ENCODE data around the gene ACACA. TPM values are rescaled to one million over a fixed set of nuclear protein-coding genes. Genes with fewer than 3 reads are reported as not detected.

The ACACA gene
- total RNA-seq, 1 donor from 2014 or later, result 14.3 TPM

GRCh38 chr17:37259030-37259735 is 147.5 kb downstream of the ACACA start:
- no peak for ATAC-seq
- DNase-seq, result no peak
- intact Hi-C loops (cut with micrococcal nuclease), result no loop called here

GRCh38 chr17:37256627-37257026 is 150.0 kb downstream of the ACACA start:
- intact Hi-C loops (cut with micrococcal nuclease), result no loop called here
- DNase-seq (no peak), ATAC-seq (no peak)

DNA sequence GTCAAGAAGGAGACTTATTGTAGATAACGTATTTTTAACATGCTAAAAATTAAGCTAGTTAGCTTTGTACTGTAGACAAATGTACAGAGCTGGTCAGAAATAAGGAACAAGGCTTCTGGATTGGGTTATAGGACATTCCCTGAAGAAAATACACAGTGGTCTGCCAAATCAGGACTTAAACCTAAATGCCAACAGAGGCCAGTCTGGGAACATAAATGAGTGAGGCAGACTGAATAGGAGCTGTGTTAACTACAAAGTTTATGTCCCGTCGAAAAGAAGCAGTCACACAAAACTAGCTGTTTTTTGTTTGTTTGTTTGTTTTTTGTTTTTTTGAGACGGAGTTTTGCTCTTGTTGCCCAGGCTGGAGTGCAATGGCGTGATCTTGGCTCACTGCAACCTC is 151.2 kb downstream of the ACACA start:
- ATAC-seq, result no peak
- intact Hi-C loops (cut with micrococcal nuclease), result no loop called here

GRCh38 chr17:37247825-37248224 is 158.8 kb downstream of the ACACA start:
- intact Hi-C loops (cut with micrococcal nuclease), result no loop called here
- DNase-seq, result no peak
- ATAC-seq, result no peak

More for the DNA sequence above, 151.2 kb downstream of the ACACA start:
- DNase-seq, result no peak

GRCh38 chr17:37246085-37246484 is 160.6 kb downstream of the ACACA start:
- ATAC-seq (no peak), DNase-seq (no peak)
- intact Hi-C loops (cut with micrococcal nuclease), result no loop called here

GRCh38 chr17:37240381-37240780 is 166.3 kb downstream of the ACACA start:
- no peak for DNase-seq
- intact Hi-C loops (cut with micrococcal nuclease), result no loop called here
- ATAC-seq, result no peak

DNA sequence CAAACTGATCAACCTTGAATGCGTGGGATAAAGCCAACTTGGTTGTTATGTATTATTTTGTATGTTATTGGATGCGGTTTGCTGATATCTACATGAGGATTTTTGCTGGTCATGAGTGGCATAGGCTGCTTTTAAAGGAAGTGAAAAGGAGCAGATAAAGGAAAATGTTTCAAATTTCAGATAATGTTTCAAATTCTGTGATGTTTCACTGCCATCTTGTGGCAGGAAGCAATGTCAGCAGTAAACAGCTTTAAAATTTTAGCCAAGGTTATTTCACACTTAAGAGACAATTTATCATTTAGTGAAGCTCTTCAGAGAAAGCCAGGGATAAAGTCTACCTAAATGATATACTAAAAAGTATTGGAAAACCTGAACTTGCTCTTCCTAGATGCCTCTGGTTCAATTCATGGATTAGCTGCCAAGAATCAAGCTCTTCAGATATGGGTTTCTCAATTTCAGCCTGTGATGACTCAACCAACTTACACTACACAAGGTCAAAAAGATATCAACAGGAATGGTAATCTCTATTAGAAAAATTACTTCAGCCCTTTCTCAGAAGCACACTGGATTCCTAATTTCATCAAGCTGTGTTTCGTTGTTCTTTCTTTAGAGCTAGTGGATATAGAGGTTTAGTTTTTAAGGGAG is 166.8 kb downstream of the ACACA start:
- no peak for DNase-seq
- intact Hi-C loops (cut with micrococcal nuclease), result no loop called here
- ATAC-seq, result peak; percentile 63

GRCh38 chr17:37234106-37234505 is 172.5 kb downstream of the ACACA start:
- intact Hi-C loops (cut with micrococcal nuclease), result no loop called here
- DNase-seq, result no peak
- ATAC-seq, result no peak

DNA sequence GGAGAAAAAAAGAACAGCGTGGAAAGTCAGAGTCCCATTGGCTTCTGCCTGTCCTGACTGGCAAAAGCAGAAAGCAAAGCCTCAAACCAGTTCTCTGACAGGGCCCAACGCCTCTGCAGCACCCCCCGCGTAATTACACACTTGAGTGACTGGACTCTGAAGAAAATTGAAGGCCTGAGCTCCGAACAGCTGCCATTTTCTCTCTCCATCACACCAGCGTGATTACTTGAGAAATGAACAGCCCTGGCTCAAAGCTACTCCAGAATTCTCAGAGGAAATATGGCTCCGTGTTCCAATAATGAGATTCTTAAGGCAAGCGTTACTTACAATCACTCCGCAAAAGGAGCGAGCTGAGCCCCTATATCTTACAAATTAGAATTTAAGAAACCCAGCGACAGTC is 173.6 kb downstream of the ACACA start:
- intact Hi-C loops (cut with micrococcal nuclease), result no loop called here
- ATAC-seq, result no peak

DNA sequence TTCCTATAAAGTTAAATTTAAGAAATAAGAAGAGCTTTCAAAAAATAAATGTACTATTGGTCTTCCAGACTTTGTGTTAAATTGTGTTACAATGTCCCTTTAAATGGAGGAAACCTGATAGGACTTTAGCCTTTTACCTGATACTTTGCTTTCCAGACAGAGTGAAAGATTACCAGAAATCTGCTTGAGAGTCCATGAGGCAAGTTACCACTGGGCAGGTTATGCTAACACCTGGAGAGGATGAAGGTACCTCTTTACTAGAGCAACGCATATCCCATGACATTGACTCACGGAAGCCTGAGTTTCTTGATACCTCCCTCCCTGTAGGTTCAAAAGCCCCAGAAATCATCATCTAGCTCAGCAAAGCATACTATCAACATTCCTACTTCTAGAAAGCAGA is 174.7 kb downstream of the ACACA start:
- intact Hi-C loops (cut with micrococcal nuclease), result no loop called here
- ATAC-seq (no peak), DNase-seq (no peak)

More for the DNA sequence above, 173.6 kb downstream of the ACACA start:
- no peak for DNase-seq

DNA sequence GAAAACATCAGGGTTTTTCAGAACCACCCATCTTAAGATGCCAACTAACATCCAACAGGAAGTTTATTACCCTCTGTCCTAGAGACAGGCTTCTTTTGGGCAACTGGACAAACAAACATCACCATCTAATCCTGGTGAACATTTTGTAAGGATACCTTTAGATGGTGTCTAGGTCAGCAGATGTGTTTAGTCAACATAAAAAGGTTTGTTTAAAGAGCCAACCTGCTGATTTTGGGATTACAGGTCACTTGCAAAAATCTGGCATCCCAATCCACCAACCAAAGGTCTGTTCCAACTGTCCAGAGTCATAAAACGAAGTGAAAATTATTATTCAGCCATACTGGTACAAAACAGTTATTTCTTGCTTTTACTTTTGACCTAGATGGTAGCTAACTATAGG is 176.0 kb downstream of the ACACA start:
- ATAC-seq, result no peak
- intact Hi-C loops (cut with micrococcal nuclease), result no loop called here

DNA sequence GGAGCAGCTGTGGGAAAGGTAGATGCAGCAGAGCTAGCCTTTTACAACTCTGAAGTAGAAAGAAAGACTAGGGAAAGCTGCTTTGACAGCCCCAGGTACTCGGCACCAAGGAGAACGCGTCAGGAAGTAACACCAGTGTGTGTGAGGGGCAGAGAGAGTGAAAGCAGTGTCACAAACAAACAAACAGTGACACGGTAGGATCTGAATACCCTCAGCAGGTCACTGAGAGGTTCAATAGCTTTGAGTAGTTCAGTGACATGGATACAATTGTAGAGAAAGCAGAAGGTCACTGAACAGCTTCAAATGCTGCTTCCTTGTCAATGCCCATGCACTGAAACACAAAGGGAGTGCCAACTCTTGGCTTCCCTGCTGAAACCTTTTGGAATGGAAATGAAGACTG is 181.2 kb downstream of the ACACA start:
- DNase-seq (no peak), ATAC-seq (no peak)
- intact Hi-C loops (cut with micrococcal nuclease), result no loop called here

More for the DNA sequence above, 176.0 kb downstream of the ACACA start:
- DNase-seq, result no peak

- intact Hi-C loops (cut with micrococcal nuclease), result no loop called here
- DNase-seq (no peak), ATAC-seq (no peak)
Measured at GRCh38 chr17:37221865-37222264, 184.8 kb downstream of the ACACA start.

DNA sequence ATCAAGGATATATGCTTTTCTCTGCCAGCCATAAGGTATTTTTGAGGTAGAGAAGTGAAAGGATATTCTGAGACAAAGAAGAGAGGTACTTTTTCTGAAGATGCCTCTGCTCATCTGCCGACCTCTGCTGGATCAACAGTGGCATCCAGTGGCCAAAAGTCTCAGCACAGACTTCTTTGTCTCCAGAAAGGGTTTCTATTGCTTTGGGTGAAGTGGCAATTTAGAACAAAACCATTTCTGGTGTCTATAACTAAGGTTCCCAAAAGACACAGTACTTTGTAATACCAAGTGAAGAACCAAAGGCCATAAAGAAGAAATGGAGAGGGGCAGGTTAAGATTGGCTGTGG is 186.1 kb downstream of the ACACA start:
- intact Hi-C loops (cut with micrococcal nuclease), result no loop called here
- DNase-seq (no peak), ATAC-seq (no peak)

DNA sequence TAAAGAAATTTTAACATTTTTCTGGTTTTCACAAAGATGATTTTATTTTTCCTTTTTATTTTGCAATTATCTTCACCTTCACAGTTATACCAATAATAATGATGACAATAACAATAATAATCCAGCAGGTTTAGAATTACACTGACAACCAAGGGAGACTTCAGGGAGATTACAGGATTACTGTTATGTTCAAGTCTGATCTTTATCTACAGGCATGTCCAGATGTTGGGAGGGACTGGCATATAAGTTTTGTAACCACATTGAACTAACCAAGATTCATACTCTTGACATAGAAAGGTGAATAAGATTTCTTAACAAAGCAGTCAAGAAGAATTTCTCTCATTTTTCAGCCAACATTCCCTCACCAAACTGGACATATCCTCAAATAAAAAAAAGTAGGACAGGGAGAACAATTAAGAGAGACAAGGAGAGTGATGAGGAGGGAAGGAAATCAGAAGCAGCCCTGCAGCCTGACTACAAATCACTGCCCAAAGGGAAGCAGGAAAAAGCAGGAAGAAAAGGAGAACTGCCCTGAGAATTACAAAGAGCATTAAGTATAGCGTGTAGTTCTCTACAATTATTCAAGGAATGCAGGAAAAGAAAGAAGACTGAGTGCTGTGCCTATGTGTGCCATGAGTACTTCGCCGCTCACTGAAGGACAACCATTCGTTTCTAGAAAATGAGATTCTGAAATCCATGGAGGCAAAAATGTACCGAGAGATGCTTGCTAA is 186.6 kb downstream of the ACACA start:
- no peak for ATAC-seq
- intact Hi-C loops (cut with micrococcal nuclease), result no loop called here
- no peak for DNase-seq

DNA sequence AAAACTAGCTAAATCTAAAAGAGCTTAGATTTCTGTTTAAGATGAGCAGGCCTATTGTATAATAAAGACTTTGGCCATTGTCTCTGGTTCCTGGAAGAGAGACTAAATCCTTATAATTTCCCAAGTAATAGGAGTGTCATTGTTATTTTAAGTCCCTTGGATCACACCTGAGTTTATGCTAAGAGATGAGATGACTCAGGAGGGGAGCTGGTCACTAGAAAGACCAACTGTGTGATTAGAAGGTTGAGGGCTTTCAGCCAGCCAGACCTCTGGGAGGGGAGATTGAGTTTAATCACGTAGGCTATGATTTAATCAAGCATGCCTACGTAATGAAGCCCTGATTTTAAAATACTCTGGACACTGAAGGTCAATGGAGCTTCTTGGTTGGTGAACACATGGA is 187.8 kb downstream of the ACACA start:
- intact Hi-C loops (cut with micrococcal nuclease), result no loop called here
- ATAC-seq, result no peak
- DNase-seq, result no peak

GRCh38 chr17:37214416-37214815 is 192.2 kb downstream of the ACACA start:
- intact Hi-C loops (cut with micrococcal nuclease), result no loop called here
- DNase-seq (no peak), ATAC-seq (peak; percentile 42)

GRCh38 chr17:37213927-37214326 is 192.7 kb downstream of the ACACA start:
- ATAC-seq, result no peak
- intact Hi-C loops (cut with micrococcal nuclease), result no loop called here
- DNase-seq, result no peak

DNA sequence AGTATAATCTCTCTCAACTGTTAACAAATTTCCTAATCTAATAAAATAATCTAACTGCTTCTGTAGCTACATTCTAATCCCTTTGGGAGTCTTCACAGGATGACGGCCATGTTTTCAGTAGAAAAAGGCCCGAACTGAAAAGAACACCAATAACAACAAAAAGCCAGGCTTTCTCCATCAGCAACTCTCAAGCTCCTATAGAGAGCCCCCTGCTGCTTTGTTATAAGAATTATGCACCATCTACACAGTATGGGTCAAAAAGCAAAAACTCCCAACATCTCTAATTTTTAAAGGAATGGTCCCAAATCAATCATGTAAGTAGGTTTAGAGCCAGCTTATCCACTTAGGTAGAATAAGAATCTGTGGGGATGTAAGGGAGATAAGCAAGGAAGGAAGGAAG is 194.5 kb downstream of the ACACA start:
- ATAC-seq (no peak), DNase-seq (no peak)
- intact Hi-C loops (cut with micrococcal nuclease), result no loop called here

DNA sequence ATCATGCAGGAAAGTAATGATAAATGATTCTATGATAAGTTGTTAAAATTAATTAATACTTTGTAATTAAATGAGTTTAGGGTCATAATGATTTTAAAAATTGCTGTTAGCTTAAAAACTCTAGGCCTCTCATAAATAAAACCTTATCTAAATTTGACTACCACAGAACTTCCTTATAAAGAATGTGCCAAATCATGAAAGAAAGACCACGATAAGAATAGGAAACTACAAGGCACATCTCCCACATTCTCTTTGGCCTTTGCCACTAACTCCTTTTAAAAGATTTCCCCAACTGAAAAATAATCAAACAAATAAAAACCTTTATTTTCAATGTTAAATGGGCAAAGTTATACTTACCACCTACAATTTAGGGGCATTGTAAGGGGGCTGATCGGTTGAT is 195.5 kb downstream of the ACACA start:
- ATAC-seq (no peak), DNase-seq (no peak)
- intact Hi-C loops (cut with micrococcal nuclease), result no loop called here

DNA sequence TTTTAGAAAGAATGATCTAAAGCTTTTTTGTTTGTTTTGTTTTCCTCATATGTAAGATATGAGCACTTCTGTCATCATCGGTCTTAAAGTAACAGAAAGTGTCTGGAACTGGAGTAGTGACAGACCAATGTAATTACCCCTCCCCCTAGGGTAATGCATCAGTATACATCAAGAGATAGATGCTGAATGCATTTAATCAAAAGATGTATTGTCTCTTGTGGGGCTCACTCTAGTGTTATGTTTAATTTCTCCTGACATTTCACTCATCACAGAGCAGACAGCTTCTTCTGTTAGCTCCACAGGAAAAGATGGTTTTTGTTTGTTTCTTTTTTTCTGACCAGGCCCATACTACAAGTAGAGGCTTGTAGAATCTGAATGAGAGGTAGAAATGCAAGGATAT is 199.5 kb downstream of the ACACA start:
- intact Hi-C loops (cut with micrococcal nuclease), result no loop called here
- DNase-seq (no peak), ATAC-seq (no peak)
